Hepatic stellate cell (primary cell): ENCODE measurements around the gene KAZN.

ENCODE experiments used
- DNase-seq: peaks from one replicate; pipeline ENCODE4 v3.0.0; 2011; ENCODE audit warnings: low spot score

Gene KAZN

GRCh38 chr1:14934867-14935266, 336.4 kb downstream of the KAZN start:
- no peak for DNase-seq

DNA sequence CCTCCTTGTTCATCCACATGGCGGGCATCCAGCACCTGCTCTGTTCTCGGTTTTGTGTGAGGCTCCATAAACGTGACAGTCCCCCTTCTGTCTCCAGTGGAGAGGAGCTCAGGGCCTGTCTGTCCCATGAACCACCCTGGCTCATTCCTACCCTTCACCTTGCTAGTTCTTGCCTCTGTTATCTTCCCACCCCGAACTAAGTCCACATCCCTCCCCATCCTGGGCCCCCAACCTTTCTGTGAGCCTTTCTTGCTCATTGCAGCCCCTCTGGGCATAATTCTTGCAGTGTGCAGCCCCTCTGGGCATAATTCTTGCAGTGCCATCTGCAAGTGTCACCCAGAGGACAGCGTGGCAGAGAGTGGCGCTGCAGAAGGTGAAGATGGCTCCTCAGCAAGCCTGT, 338.3 kb downstream of the KAZN start:
- no peak for DNase-seq

- no peak for DNase-seq
Observed at GRCh38 chr1:14937288-14937949, 338.9 kb downstream of the KAZN start.

GRCh38 chr1:14939527-14940284, 341.2 kb downstream of the KAZN start:
- DNase-seq: peak; percentile 87

GRCh38 chr1:14940285-14940870, 341.9 kb downstream of the KAZN start:
- no peak for DNase-seq

DNA sequence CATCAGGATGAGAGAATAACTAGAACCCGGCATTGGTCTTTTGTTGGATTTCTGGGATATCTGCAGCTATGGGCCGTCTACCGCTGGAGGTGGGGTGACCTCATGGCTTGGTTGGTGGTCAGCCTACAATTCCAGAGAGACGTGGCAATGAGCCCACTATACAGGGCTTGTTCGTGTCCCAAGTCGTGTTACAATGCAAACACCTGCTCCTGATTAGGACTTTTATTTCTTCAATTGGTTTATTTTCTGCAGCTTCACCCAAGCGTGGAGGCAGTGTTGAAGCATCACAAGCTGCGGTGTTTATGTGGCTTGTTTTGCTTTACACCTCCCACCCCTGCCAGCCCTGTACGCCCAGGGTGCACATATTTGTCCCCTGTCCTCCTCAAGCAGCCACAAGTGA, 343.4 kb downstream of the KAZN start:
- no peak for DNase-seq

GRCh38 chr1:14944471-14944985, 346.0 kb downstream of the KAZN start:
- DNase-seq: no peak

DNA sequence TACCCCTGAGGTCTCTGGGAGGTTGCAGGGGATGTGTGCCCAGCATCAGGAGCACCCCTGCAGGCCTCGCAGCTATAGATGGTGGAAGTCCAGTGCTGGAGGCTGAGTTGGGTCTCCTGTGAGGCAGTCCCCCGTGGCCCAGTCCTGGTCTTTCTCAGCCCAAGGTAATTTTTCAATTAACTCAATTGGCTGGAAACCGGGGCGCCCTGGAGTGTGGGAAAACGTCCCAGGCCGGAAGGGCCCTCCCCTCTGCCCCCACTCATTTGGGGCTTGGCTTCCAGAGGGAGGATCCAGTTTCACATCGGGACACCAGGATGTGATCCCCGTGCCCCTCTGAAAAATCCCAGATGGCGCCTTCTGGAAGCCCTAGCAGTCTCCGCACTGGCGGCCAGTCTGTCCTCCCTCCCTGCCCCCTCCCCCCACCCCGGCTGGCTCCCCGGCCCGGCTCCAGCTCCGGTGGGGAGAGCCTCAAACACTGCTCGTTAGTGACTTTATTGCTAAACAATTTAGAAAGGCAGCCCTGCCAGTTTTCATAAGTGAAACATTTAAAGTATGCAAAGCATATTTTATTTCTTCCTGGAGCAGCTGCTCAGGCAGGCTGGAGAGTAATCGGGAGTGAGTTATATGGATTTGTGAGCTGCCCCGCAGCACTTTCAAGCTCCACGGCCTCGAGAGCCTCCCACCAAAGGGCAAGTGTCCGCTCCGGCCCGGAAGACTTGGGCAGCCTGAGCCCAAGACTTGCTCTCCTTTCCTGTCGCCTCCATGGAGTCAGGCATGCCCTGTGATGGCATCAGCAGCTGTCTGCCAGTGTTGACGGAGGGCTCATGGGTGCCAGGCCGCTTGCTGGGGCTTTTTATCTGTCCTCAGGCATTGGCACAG, 346.9 kb downstream of the KAZN start:
- peak; percentile 84 for DNase-seq

DNA sequence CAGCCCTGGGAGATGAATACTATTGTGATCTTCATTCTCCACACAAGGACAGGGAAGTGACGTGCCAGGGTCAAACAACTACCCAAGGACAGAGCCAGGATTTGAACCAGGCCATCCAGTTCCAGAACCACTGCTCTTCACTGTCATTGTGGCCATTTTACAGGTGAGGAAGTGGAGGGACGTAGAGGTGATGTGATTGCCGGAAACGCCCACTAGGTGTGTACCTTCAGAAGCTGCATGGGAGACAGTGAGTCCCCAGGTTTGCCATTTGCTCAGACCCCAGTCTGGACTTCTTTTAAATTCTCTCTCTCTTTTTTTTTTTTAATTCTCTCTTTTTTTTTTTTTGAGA, 347.5 kb downstream of the KAZN start:
- DNase-seq: no peak

- peak; percentile 71 for DNase-seq
Observed at GRCh38 chr1:14946684-14947238, 348.3 kb downstream of the KAZN start.

DNA sequence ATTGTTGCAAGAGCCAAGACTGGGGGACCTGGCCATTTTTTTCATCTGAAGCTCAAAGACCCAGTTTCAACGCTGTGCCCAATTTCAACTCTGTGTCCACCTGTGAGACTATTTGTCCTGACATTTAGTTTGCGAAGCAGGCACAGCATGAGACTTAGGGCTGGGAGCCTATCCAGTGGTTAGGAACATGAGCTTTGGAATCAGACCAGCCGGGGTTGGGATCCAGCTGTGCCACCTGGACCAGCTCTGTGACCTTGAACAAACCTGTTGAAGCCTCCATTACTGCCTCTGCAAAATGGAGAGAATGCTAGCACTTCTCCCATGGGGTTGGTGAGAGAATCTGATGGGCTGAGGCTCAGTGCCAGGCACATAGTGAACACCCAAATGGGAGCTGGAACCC, 348.9 kb downstream of the KAZN start:
- no peak for DNase-seq

DNA sequence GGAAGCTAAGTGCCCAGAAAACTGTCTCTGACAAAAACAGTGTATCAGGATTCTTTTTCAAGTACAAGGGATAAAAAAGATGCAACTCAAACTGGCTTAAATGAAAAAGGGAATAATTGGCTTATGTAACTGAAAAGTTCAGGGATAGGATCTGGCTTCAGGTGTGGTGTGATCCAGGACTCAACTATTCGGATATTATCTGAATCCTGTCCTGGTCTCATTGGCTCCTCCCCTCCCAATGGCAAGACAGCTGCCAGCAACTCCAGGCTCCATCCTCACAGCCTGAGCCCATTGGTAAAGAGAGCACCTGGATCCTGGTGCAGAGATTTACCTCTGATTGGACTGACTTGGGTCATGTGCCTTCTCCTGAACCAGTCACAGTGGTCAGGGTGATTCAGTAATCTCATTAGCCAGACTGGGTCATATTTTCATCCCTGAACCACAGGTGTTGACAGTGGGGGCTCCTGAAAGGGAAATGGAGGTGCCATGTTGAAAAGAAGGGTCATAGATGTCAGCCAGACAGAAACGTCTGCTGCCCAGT, 349.7 kb downstream of the KAZN start:
- no peak for DNase-seq

DNA sequence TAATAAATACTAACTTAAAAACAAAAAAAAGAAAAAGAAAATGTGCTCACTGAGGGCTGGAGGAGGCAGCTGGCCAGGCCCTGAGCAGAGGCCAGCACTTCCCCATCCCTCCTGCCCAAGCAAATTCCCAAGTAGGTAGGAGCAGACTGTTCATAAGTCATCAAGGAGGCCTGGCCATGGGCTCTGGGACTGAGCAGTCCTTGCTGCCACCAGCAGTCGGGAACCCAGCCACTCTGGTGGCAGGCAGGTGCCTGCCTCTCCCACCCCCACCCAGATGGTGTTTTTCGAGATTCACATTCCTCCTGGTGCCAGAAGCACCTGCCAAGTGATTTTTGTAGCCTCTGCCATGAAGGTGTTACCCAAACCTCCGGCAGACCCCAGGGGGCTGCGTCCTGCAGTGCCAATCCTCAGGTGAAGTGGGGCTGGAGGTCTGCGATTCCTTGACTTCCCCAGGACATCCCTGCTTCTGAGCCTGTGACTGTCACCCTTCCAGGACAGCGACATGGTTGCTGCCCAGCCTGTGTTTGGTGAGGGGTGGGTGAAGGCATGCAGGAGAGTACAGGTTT, 350.9 kb downstream of the KAZN start:
- no peak for DNase-seq

DNA sequence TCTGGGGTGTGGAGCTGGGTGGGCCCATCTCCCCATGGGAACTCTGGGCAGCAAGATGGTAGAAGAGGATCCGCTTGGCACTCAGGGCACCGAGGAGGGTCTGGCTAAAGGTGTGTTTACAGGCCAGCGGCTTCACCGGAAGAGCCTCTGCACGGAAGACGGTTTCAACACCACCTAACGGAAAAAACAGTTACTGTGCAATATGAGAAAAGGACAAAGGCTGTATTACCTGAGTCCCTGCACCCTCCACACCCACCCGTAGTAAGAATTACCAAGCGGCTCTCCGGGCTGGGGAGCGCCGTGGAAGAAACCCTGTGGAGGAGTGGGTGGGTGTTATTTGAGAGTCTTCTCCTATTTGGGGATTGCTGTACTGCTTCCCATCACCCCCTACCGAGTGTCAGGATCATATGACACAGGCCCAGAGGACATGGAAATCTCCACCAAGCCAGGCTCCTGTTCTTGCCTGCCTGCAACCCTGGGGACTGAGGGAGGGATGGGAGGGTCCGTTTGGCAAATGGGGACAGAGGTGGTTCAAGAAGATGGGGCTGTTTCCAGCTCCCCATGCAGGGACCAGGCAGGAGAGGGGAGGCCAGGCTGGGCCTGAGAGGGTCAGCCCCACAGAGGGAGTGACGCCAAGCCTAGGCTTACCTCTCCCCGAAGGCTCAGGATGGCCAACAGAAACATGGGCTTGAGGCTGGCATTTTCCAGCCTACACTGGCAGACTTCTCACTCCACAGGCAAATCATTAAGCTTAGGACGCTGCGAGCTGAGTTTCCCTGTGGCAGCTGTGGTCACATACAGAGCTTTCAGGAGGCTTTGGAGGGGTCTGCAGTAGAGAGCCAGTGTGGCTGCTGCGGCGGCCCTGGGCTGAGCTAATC, 351.6 kb downstream of the KAZN start:
- no peak for DNase-seq

DNA sequence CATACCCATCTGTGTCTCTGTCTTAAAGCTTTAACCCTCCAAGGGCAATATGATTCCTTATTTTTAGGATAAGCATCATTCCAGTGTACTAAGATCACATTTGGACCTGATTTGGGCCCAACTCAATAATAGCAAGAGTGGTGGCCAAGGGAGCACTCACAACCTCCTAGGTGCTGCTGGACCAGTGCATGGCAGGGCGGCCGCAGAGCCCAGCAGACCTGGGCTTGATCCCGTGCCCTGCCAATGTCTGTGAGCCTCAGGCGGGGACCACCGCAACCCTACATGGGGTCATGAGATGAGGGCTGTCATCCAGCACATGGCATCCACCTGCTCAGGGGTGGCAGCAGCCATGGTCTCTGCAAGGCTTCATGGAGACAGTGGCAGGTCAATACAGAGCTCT, 353.3 kb downstream of the KAZN start:
- no peak for DNase-seq

DNA sequence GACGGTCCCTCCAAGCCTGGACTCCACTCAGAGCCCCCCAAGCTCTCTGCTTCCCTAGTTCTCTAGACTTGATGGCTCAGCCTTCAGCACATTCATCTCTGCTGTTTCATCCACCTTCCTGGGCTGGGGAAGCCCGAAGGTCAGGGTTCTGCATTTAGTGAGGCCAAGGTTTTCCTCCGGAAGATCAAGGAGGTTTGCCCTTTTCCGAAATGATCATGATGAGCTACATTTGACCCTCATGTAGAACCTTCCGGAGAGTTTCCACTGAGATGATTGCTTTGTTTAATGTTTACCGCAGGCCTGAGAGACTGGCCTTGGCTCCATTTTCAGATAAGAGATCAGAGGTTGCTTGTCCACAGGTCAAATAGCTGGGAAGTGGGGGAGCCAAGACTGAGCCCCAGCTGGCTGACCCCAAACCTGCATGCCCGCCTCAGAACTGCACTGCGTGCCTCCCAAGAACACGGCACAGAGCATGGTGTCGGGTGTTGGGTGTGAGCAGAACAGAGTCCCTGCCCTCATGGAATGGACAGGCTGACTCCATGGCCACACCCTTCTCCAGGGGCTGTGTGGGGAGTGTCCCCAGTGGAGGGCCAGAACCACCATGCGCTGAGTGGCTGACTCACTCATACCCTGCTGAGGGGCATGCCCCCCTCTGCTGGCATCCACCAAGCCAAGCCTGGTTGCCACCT, 354.3 kb downstream of the KAZN start:
- no peak for DNase-seq

DNA sequence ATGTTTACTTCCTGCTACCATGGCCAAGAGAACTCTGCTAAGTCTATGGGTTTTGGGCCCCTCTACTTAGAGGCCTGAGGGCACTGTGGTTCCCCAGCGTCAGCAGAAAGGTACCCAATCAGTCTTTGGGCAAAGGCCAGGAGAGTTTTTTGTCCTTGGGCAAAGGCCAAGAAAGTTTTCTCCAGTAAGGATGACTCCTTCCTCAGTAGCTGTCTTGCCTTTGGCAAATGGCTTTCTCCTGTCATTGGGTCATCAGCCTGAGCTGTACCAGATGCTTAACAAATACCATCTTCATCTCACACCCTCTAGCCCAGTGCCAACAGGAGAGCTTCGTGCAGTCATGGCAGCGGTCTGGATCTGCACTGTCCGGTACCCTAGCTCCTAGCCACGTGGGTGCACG, 355.7 kb downstream of the KAZN start:
- DNase-seq: no peak

DNA sequence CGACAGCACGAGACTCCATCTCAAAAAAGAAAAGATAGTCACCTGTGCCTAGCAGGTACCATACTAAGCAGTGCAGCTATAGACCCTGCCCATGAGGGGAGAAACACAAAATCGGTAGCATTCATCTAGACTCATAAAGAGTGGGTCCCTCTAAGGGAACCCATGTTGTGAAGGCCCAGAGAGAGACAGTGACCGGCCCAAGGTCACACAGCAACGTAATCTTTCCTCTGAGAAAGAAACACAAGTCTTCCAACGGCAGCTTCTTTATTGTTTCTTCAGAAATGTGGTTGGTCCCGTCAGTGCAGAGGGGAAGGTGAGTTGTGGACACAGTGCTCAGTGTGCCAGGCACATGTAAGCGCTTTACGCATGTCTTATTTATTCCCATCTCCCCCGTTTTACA, 356.4 kb downstream of the KAZN start:
- no peak for DNase-seq

DNA sequence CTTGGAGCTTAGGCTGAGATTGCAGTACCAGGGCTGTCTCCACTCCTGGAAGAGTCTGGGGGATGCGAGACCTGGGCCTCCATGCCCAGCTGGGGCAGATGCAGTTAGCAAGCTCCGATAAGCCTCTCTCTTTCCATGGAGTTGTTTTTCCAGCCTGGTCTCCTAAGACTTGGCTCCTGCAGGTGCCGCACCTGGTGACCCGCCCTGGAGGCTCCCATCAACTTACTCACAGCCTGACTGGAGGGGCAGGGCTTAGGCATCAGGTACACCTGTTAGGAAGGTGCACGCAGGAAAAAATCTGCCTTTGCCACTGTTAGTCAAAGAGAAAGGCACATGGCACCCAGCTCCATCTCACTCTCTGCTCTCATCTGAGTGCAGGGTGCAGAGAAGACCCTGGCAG, 356.9 kb downstream of the KAZN start:
- DNase-seq: no peak

DNA sequence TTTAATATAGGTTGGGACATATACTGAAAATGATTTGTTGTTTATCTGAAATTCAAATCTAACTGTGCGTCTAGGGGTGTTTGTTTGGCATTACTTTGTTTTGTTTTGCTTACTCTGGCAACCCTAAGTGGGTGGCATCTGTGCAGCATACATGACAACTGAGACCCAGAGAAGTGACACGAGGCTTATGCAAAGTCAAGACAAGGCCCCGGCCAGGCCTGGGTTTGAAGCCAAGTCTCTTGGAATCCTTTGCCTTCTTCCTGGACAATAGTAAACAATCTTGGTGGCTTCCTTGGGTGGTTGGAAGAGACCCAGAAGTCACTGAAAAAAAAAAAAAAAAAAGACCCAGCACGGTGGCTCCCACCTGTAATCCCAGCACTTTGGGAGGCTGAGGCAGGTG, 357.5 kb downstream of the KAZN start:
- DNase-seq: no peak
